ENCODE measurements around the gene TMEM126B. TPM values are rescaled to one million over a fixed set of nuclear protein-coding genes. Genes with fewer than 3 reads are reported as not detected.

TMEM126B gene
- total and polyA plus RNA-seq, 2 donors (not counting 1 experiment from before 2014, with no cell fraction given): 21.7 to 38.5 TPM

DNA sequence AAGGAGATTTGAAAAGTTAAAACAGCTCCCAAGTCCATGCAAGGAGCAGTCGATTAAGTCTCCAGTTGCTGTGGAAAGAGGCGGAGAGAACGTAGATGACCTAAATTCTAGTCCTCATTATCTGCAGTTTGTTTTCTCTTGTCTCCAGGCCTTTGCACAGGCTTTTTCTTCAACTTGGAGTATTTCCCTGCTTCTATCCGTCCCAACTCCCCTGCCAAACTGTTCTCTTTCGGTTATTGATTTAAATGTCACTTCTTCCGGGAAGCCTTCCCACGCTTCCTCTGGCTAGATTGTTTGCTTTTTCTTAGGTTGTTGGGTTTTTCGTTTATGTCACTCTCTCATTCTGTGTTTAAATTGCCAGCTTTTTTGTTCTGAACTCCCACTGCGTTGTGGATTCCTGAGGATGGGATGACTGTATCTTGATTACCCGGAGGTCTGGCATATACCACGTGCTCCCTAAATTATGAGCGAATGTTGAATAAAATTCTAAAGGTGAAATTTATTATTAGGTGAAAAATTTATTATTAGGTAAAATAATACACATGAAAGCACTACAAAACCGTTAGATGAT lies 463 bp downstream of the TMEM126B start:
- ATAC-seq (ENCODE audit: low read depth) (no peak), DNase-seq (no peak)
- Histone ChIP-seq H3K79me2 (ENCODE audit: control insufficient read depth, insufficient read depth, low read length) (peaks cover 27% of the 10 kb centered on the region), H3K36me3 (replicated peaks in 1 of 2; ENCODE audit: control extremely low read depth in 1 of 2, control insufficient read depth in 1 of 2, extremely low read depth in 1 of 2, insufficient read depth in 2 of 2, low read length in 1 of 2) (peaks cover 2 to 5% of the 10 kb centered on the region in 2 experiments), H3K9ac (ENCODE audit: low read length) (peak overlapping the region; percentile 80), H3K9me3 (ENCODE audit: control extremely low read depth in 1 of 3, control insufficient read depth in 2 of 3, insufficient read depth in 1 of 3, low read length in 2 of 3) (no peaks in the 10 kb centered on the region), H4K20me1 (ENCODE audit: control insufficient read depth, insufficient read depth, low read length, poor library complexity, severe bottlenecking) (no peaks in the 10 kb centered on the region), H3K4me1 (ENCODE audit: control insufficient read depth in 2 of 2, insufficient read depth in 2 of 2, low read length in 2 of 2) (peaks cover 14 to 19% of the 10 kb centered on the region in 2 donors), H3K27me3 (replicated peaks in 1 of 4; ENCODE audit: control extremely low read depth in 1 of 4, control insufficient read depth in 3 of 4, insufficient read depth in 4 of 4, low read length in 3 of 4) (no peaks in the 10 kb centered on the region), H3K4me3 (ENCODE audit: control extremely low read depth in 1 of 5, extremely low read depth in 1 of 5, insufficient read depth in 1 of 5, low read depth in 2 of 5, low read length in 4 of 5) (peak overlapping the region; percentile 75 to 99 (median 85)), H3K4me2 (replicated peaks; ENCODE audit: low read depth, low read length, poor library complexity, severe bottlenecking) (peak overlapping the region; percentile 86), H3K27ac (ENCODE audit: low read length in 2 of 2) (peak overlapping the region; percentile 59 to 87), H2AFZ (ENCODE audit: insufficient read depth, low read depth, low read length, poor library complexity, severe bottlenecking) (peak overlapping the region; percentile 97)
- POLR2A ChIA-PET: interaction anchor here (0.7 to 3.3 kb wide), 3 partner anchors 18 to 590 kb away, joined by 3 to 20 read pairs (median 16); partner anchors contain the start of genes CREBZF and TMEM126A
- Mint-ChIP-seq H3K4me1 (peaks cover 28% of the 10 kb centered on the region), H3K4me3 (peak overlapping the region; percentile 99), H3K27ac (peak overlapping the region; percentile 96), H3K27me3 (peaks cover 5% of the 10 kb centered on the region), H3K9me3 (ENCODE audit: insufficient read depth) (no peaks in the 10 kb centered on the region)
- TF ChIP-seq EZH2 (IDR thresholded peaks at IDR 0.05; ENCODE audit: borderline replicate concordance, insufficient read depth, low read depth, low read length, poor library complexity, severe bottlenecking): no peak
- TF ChIP-seq, protein P1, sequence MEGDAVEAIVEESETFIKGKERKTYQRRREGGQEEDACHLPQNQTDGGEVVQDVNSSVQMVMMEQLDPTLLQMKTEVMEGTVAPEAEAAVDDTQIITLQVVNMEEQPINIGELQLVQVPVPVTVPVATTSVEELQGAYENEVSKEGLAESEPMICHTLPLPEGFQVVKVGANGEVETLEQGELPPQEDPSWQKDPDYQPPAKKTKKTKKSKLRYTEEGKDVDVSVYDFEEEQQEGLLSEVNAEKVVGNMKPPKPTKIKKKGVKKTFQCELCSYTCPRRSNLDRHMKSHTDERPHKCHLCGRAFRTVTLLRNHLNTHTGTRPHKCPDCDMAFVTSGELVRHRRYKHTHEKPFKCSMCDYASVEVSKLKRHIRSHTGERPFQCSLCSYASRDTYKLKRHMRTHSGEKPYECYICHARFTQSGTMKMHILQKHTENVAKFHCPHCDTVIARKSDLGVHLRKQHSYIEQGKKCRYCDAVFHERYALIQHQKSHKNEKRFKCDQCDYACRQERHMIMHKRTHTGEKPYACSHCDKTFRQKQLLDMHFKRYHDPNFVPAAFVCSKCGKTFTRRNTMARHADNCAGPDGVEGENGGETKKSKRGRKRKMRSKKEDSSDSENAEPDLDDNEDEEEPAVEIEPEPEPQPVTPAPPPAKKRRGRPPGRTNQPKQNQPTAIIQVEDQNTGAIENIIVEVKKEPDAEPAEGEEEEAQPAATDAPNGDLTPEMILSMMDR (IDR thresholded peaks at IDR 0.05): no peak
- intact Hi-C loops (cut with micrococcal nuclease): loop anchor here (1.0 to 5.0 kb wide), 8 partner anchors 18 to 674 kb away; partner anchors contain the start of genes EED, HIKESHI, PICALM and SYTL2
- CTCF ChIA-PET: interaction anchor here (1.3 to 2.3 kb wide), 4 partner anchors 19 to 1070 kb away, joined by 4 to 15 read pairs (median 7); partner anchors contain the start of genes EED and TMEM126A
- WGBS (ENCODE audit: insufficient coverage): 0% methylated on average over 5 of the region's 13 CpGs

- peaks cover 14% of the 10 kb centered on the region for H3K79me2 ChIP-seq (ENCODE audit: control insufficient read depth, insufficient read depth, low read length)
- no peak overlapping the region for H3K27ac Mint-ChIP-seq
- peaks cover 1% of the 10 kb centered on the region for H3K4me1 Mint-ChIP-seq
- ChIA-PET POLR2A (no interaction called here), CTCF (no interaction called here)
- peaks cover 19 to 20% of the 10 kb centered on the region in 2 experiments for H3K36me3 ChIP-seq (replicated peaks in 1 of 2; ENCODE audit: control extremely low read depth in 1 of 2, control insufficient read depth in 1 of 2, extremely low read depth in 1 of 2, insufficient read depth in 2 of 2, low read length in 1 of 2)
- H3K9me3 Mint-ChIP-seq (ENCODE audit: insufficient read depth): no peaks in the 10 kb centered on the region
- TF ChIP-seq EZH2 (IDR thresholded peaks at IDR 0.05; ENCODE audit: borderline replicate concordance, insufficient read depth, low read depth, low read length, poor library complexity, severe bottlenecking): no peak
- TF ChIP-seq, protein P1 (IDR thresholded peaks at IDR 0.05): no peak
- no peak overlapping the region for H3K27ac ChIP-seq (ENCODE audit: low read length in 2 of 2)
- no peaks in the 10 kb centered on the region for H3K27me3 Mint-ChIP-seq
- H2AFZ ChIP-seq (ENCODE audit: insufficient read depth, low read depth, low read length, poor library complexity, severe bottlenecking): no peak overlapping the region
- no peak overlapping the region for H3K4me2 ChIP-seq (replicated peaks; ENCODE audit: low read depth, low read length, poor library complexity, severe bottlenecking)
- no peaks in the 10 kb centered on the region for H4K20me1 ChIP-seq (ENCODE audit: control insufficient read depth, insufficient read depth, low read length, poor library complexity, severe bottlenecking)
- no peak overlapping the region for H3K4me3 ChIP-seq (ENCODE audit: control extremely low read depth in 1 of 5, extremely low read depth in 1 of 5, insufficient read depth in 1 of 5, low read depth in 2 of 5, low read length in 4 of 5)
- no peaks in the 10 kb centered on the region for H3K27me3 ChIP-seq (replicated peaks in 1 of 4; ENCODE audit: control extremely low read depth in 1 of 4, control insufficient read depth in 3 of 4, insufficient read depth in 4 of 4, low read length in 3 of 4)
- WGBS (ENCODE audit: insufficient coverage): no CpG with 5 or more reads among the region's 3 CpGs
- no peaks in the 10 kb centered on the region for H3K9me3 ChIP-seq (ENCODE audit: control extremely low read depth in 1 of 3, control insufficient read depth in 2 of 3, insufficient read depth in 1 of 3, low read length in 2 of 3)
- peaks cover 0 to 3% of the 10 kb centered on the region in 2 donors for H3K4me1 ChIP-seq (ENCODE audit: control insufficient read depth in 2 of 2, insufficient read depth in 2 of 2, low read length in 2 of 2)
- ATAC-seq (ENCODE audit: low read depth) (no peak), DNase-seq (no peak)
- intact Hi-C loops (cut with micrococcal nuclease): no loop called here
- H3K9ac ChIP-seq (ENCODE audit: low read length): no peak overlapping the region
- no peak overlapping the region for H3K4me3 Mint-ChIP-seq
Measured at GRCh38 chr11:85634747-85635146, 6.4 kb downstream of the TMEM126B start.

All from B cell (primary cell).